GM23248 (cell line): ENCODE measurements around the gene SETD9.

Source experiments
- EZH2 ChIP-seq: fragments of 200-600 bp; sonication (generic); IDR thresholded peaks from 2 replicates; pipeline ENCODE4 v1.6.1; 2018; ENCODE audit warnings: antibody characterized with exemption, mild to moderate bottlenecking; ENCODE audit not compliant: insufficient read depth, poor library complexity, severe bottlenecking
- EZH2phosphoT487 ChIP-seq: fragments of 200-600 bp; sonication (generic); IDR thresholded peaks from 2 replicates; pipeline ENCODE4 v1.6.1; 2018; ENCODE audit warnings: antibody characterized with exemption, moderate library complexity, mild to moderate bottlenecking, low read depth; ENCODE audit not compliant: insufficient read depth

DNA sequence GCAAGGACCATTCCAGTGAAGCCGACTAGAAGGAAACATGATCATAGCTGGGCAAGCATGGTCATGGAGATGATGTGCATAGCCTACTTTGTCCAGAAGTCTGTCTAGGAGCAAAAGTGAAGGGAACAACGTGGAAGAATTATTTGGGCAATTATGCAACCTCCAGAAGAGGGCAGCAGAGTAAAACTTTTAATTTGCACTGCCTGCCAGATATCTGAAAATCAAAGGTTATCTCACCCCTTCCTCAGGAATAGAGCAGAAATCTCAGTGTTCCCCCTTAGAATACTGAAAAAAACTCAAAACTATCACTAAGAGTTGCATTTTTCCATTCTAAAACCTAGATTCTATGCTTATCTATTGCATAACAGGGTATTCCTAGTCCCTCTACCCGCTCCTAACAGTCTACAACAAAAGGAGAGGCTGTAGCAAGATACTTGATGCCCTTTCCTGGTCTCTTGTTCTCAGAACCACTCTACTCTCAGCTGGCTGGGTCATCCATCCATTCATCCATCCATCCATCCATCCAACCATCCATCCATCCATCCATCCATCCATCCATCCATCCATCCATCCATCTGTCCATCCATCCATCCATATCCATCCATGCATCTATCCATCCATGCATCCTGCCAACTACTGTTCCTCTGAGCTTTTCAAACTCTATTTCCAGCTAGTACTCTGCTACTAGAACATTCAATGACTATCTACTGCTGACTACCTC is 8.4 kb upstream of the SETD9 start:
- TF ChIP-seq EZH2 (no peak), EZH2phosphoT487 (no peak)
